Activated CD4-positive, alpha-beta T cell treated with anti-CD3 and anti-CD28 coated beads, Interleukin-2, amount 50 U/mL, for 16 hours (primary cell): ENCODE data around the gene SNCAIP.

ENCODE experiments used
- DNase-seq: peaks from one replicate; pipeline ENCODE4 v3.0.0-alpha.2; 2020

SNCAIP gene

GRCh38 chr5:122311961-122312590 lies at the start of gene SNCAIP:
Gene SNCAIP (plus strand): TSS chr5:122312237. CDS start chr5:122391135, 78,898 bp downstream.
- no peak for DNase-seq

GRCh38 chr5:122263352-122264030 lies 48.5 kb upstream of the SNCAIP start:
- DNase-seq: no peak

- DNase-seq: no peak
Observed at GRCh38 chr5:122264610-122265009, 47.4 kb upstream of the SNCAIP start.

GRCh38 chr5:122267185-122267584 lies 44.9 kb upstream of the SNCAIP start:
- no peak for DNase-seq

- no peak for DNase-seq
Observed at GRCh38 chr5:122273696-122274095, 38.3 kb upstream of the SNCAIP start.

- no peak for DNase-seq
Observed at GRCh38 chr5:122283592-122283991, 28.4 kb upstream of the SNCAIP start.

- no peak for DNase-seq
Observed at GRCh38 chr5:122286541-122286940, 25.5 kb upstream of the SNCAIP start.

- no peak for DNase-seq
Observed at GRCh38 chr5:122287101-122287500, 24.9 kb upstream of the SNCAIP start.

- no peak for DNase-seq
Observed at GRCh38 chr5:122291000-122291901, 20.8 kb upstream of the SNCAIP start.

GRCh38 chr5:122292332-122292731 lies 19.7 kb upstream of the SNCAIP start:
- DNase-seq: no peak

GRCh38 chr5:122295138-122295537 lies 16.9 kb upstream of the SNCAIP start:
- no peak for DNase-seq

- no peak for DNase-seq
Observed at GRCh38 chr5:122296871-122297270, 15.2 kb upstream of the SNCAIP start.

- no peak for DNase-seq
Observed at GRCh38 chr5:122297587-122298298, 14.3 kb upstream of the SNCAIP start.

GRCh38 chr5:122300374-122300773 lies 11.7 kb upstream of the SNCAIP start:
- DNase-seq: no peak

GRCh38 chr5:122301016-122301415 lies 11.0 kb upstream of the SNCAIP start:
- DNase-seq: no peak

GRCh38 chr5:122304471-122305215 lies 7.4 kb upstream of the SNCAIP start:
- no peak for DNase-seq

- no peak for DNase-seq
Observed at GRCh38 chr5:122306461-122306860, 5.6 kb upstream of the SNCAIP start.

- DNase-seq: no peak
Observed at GRCh38 chr5:122310889-122311288, 1.1 kb upstream of the SNCAIP start.

- no peak for DNase-seq
Observed at GRCh38 chr5:122311497-122311960, 508 bp upstream of the SNCAIP start.

- no peak for DNase-seq
Observed at GRCh38 chr5:122312591-122313406, 762 bp downstream of the SNCAIP start.

- DNase-seq: no peak
Observed at GRCh38 chr5:122314036-122314435, 2.0 kb downstream of the SNCAIP start.
